PC-9 (cell line): ENCODE measurements around the gene GPC2. TPM values are rescaled to one million over a fixed set of nuclear protein-coding genes. Genes with fewer than 3 reads are reported as not detected.

Source experiments
- BruUV-seq: library from RNA; stranded (reverse); fragments of 400-500 nt; replicated peaks from 2 replicates; lab custom pipeline; 2021; lab: Mats Ljungman, UMichigan
- CTCF ChIA-PET: fragments of 300-600 bp; sonication (Branson Sonifier 250); formaldehyde crosslinking; loops from one replicate; lab custom pipeline; 2022; ENCODE audit warnings: antibody characterized with exemption; lab: Charles Lee
- POLR2A ChIA-PET: fragments of 300-600 bp; sonication (Branson Sonifier 250); formaldehyde crosslinking; loops from one replicate; lab custom pipeline; 2022; ENCODE audit warnings: antibody characterized with exemption; ENCODE audit not compliant: unreplicated experiment; lab: Charles Lee
- DNase-seq, 2 experiments: peaks; one replicate each; pipeline versions ENCODE4 v3.0.0 to v3.0.0-alpha.2; 2015 to 2022; ENCODE audit warnings: mixed read lengths in 1 of 2
- H2AFZ ChIP-seq: fragments of 200-600 bp; sonication (generic); 2 replicates; pipeline ENCODE4 v1.8.1; 2017; ENCODE audit warnings: antibody characterized with exemption
- H3F3A ChIP-seq: fragments of 200-600 bp; sonication (generic); 2 replicates; pipeline ENCODE4 v1.8.1; 2017; ENCODE audit warnings: antibody characterized with exemption, mild to moderate bottlenecking, low read depth; ENCODE audit not compliant: insufficient read depth
- H3K27ac ChIP-seq: fragments of 200-600 bp; sonication (generic); 2 replicates; pipeline ENCODE4 v1.6.1; 2016; ENCODE audit warnings: mixed run types
- H3K27me3 ChIP-seq: fragments of 200-600 bp; sonication (generic); 2 replicates; pipeline ENCODE4 v1.6.1; 2016; ENCODE audit warnings: low read depth, mixed run types; ENCODE audit not compliant: insufficient read depth
- H3K36me3 ChIP-seq: fragments of 200-600 bp; sonication (generic); 2 replicates; pipeline ENCODE4 v1.6.1; 2016; ENCODE audit warnings: low read depth, mixed run types
- H3K4me1 ChIP-seq: fragments of 200-600 bp; sonication (generic); replicated peaks from 2 replicates; pipeline ENCODE4 v1.6.1; 2016; ENCODE audit warnings: mixed run types; ENCODE audit not compliant: insufficient read depth
- H3K4me2 ChIP-seq: fragments of 200-600 bp; sonication (generic); 2 replicates; pipeline ENCODE4 v1.6.1; 2017; ENCODE audit warnings: mixed run types
- H3K4me3 ChIP-seq: fragments of 200-600 bp; sonication (generic); 2 replicates; pipeline ENCODE4 v1.6.1; 2016; ENCODE audit warnings: mixed run types
- H3K79me2 ChIP-seq: fragments of 200-600 bp; sonication (generic); 2 replicates; pipeline ENCODE4 v1.6.1; 2017; ENCODE audit warnings: low read depth, mixed run types
- H3K9me2 ChIP-seq: fragments of 200-600 bp; sonication (generic); 2 replicates; pipeline ENCODE4 v1.8.1; 2017; ENCODE audit warnings: mild to moderate bottlenecking; ENCODE audit not compliant: insufficient read depth
- H3K9me3 ChIP-seq: fragments of 200-600 bp; sonication (generic); 2 replicates; pipeline ENCODE4 v1.8.1; 2016; ENCODE audit warnings: low read depth; ENCODE audit not compliant: insufficient read depth
- H4K20me1 ChIP-seq: fragments of 200-600 bp; sonication (generic); 2 replicates; pipeline ENCODE4 v1.8.1; 2017; ENCODE audit not compliant: insufficient read depth
- CTCF ChIP-seq: fragments of 200-600 bp; sonication (generic); conservative IDR thresholded peaks from 2 replicates; pipeline ENCODE4 v1.6.1; 2017; ENCODE audit warnings: mixed run types, antibody characterized with exemption, mild to moderate bottlenecking, moderate library complexity
- EZH2 ChIP-seq: fragments of 200-600 bp; sonication (generic); IDR thresholded peaks from 2 replicates; pipeline ENCODE4 v1.8.0; 2017; ENCODE audit warnings: antibody characterized with exemption, low read depth
- intact Hi-C: fragments of 100-400 bp; cut with micrococcal nuclease; formaldehyde crosslinking; loops from one replicate; pipeline ENCODE4 v1.10.0; 2022; ENCODE audit not compliant: unreplicated experiment
- total RNA-seq: library from RNA; stranded (reverse); gene quantifications from 2 replicates; pipeline ENCODE4 v1.2.3, GENCODE V29; 2021

GPC2 gene
- total RNA-seq, 1 experiment from 2014 or later: 4.5 TPM

GRCh38 chr7:100222445-100223132 is 45.4 kb upstream of the GPC2 start:
- no peak overlapping the region for H2AFZ ChIP-seq
- H3K27me3 ChIP-seq: no peaks in the 10 kb centered on the region
- intact Hi-C loops: no loop called here
- H3F3A ChIP-seq: no peaks in the 10 kb centered on the region
- H3K9me3 ChIP-seq: no peaks in the 10 kb centered on the region
- POLR2A ChIA-PET: no interaction called here
- no peaks in the 10 kb centered on the region for H3K4me1 ChIP-seq
- no peak for DNase-seq
- no peak overlapping the region for H3K27ac ChIP-seq
- TF ChIP-seq EZH2 (no peak), CTCF (no peak)
- CTCF ChIA-PET: no interaction called here
- no peak overlapping the region for H3K4me3 ChIP-seq
- no peak overlapping the region for H3K4me2 ChIP-seq
- BruUV-seq: no TSS peak
- no peaks in the 10 kb centered on the region for H3K9me2 ChIP-seq
- H4K20me1 ChIP-seq: no peaks in the 10 kb centered on the region
- no peaks in the 10 kb centered on the region for H3K36me3 ChIP-seq
- H3K79me2 ChIP-seq: no peaks in the 10 kb centered on the region

- Histone ChIP-seq H3K9me3 (no peaks in the 10 kb centered on the region), H3F3A (no peaks in the 10 kb centered on the region), H3K36me3 (no peaks in the 10 kb centered on the region), H4K20me1 (no peaks in the 10 kb centered on the region), H2AFZ (no peak overlapping the region), H3K4me2 (no peak overlapping the region), H3K4me3 (no peak overlapping the region), H3K9me2 (no peaks in the 10 kb centered on the region), H3K27ac (no peak overlapping the region), H3K27me3 (no peaks in the 10 kb centered on the region), H3K79me2 (no peaks in the 10 kb centered on the region), H3K4me1 (no peaks in the 10 kb centered on the region)
- TF ChIP-seq CTCF (no peak), EZH2 (no peak)
- CTCF ChIA-PET: no interaction called here
- POLR2A ChIA-PET: no interaction called here
- no TSS peak for BruUV-seq
- DNase-seq: no peak
- intact Hi-C loops: no loop called here
Measured at GRCh38 chr7:100221767-100222444, 44.7 kb upstream of the GPC2 start.

- H4K20me1 ChIP-seq: no peaks in the 10 kb centered on the region
- no peaks in the 10 kb centered on the region for H3K4me1 ChIP-seq
- H2AFZ ChIP-seq: no peak overlapping the region
- H3K79me2 ChIP-seq: no peaks in the 10 kb centered on the region
- H3K36me3 ChIP-seq: no peaks in the 10 kb centered on the region
- H3K27me3 ChIP-seq: no peaks in the 10 kb centered on the region
- POLR2A ChIA-PET: no interaction called here
- no peak for TF ChIP-seq CTCF
- TF ChIP-seq EZH2: no peak
- H3K4me3 ChIP-seq: no peak overlapping the region
- H3F3A ChIP-seq: no peaks in the 10 kb centered on the region
- DNase-seq: no peak
- no peak overlapping the region for H3K4me2 ChIP-seq
- H3K9me3 ChIP-seq: no peaks in the 10 kb centered on the region
- H3K27ac ChIP-seq: no peak overlapping the region
- intact Hi-C loops: no loop called here
- H3K9me2 ChIP-seq: no peaks in the 10 kb centered on the region
- CTCF ChIA-PET: no interaction called here
- no TSS peak for BruUV-seq
Measured at GRCh38 chr7:100221231-100221718, 44.1 kb upstream of the GPC2 start.
